ENCODE results near the gene MTM1. TPM values are rescaled to one million over a fixed set of nuclear protein-coding genes. Genes with fewer than 3 reads are reported as not detected.

Gene MTM1
- total RNA-seq, 3 donors from 2014 or later (not counting 1 experiment from before 2014, with no cell fraction given): 4.8 to 16.6 (median 6.1) TPM

GRCh38 chrX:150615356-150615755 lies 46.9 kb downstream of the MTM1 start:
- no peaks in the 10 kb centered on the region for H3K27me3 Mint-ChIP-seq (ENCODE audit: low read depth in 2 of 2)
- no peaks in the 10 kb centered on the region for H3K36me3 Mint-ChIP-seq
- TF ChIP-seq CTCF (IDR thresholded peaks at IDR 0.05): no peak
- H3K4me3 Mint-ChIP-seq: no peak overlapping the region
- DNase-seq (no peak), ATAC-seq (no peak)
- H3K4me3 ChIP-seq (ENCODE audit: low read length): no peak overlapping the region
- H3K36me3 ChIP-seq (ENCODE audit: control insufficient read depth, insufficient read depth, low read length): peaks cover 7% of the 10 kb centered on the region
- H3K27me3 ChIP-seq (ENCODE audit: control insufficient read depth, insufficient read depth, low read length): no peaks in the 10 kb centered on the region
- no peak overlapping the region for H3K27ac ChIP-seq (ENCODE audit: low read length)
- intact Hi-C loops (cut with micrococcal nuclease): no loop called here
- no peaks in the 10 kb centered on the region for H3K9me3 Mint-ChIP-seq
- H3K4me1 Mint-ChIP-seq: no peaks in the 10 kb centered on the region
- WGBS (ENCODE audit: insufficient coverage): no CpG with 5 or more reads among the region's 4 CpGs
- no peaks in the 10 kb centered on the region for H3K4me1 ChIP-seq (ENCODE audit: control insufficient read depth, insufficient read depth, low read length)
- H3K27ac Mint-ChIP-seq: no peak overlapping the region
- no peaks in the 10 kb centered on the region for H3K9me3 ChIP-seq (ENCODE audit: control insufficient read depth, insufficient read depth, low read length)

GRCh38 chrX:150616179-150616862 lies 47.9 kb downstream of the MTM1 start:
- Mint-ChIP-seq H3K9me3 (no peaks in the 10 kb centered on the region), H3K36me3 (no peaks in the 10 kb centered on the region), H3K27me3 (ENCODE audit: low read depth in 2 of 2) (no peaks in the 10 kb centered on the region), H3K4me1 (no peaks in the 10 kb centered on the region), H3K4me3 (no peak overlapping the region), H3K27ac (no peak overlapping the region)
- intact Hi-C loops (cut with micrococcal nuclease): no loop called here
- Histone ChIP-seq H3K4me1 (ENCODE audit: control insufficient read depth, insufficient read depth, low read length) (no peaks in the 10 kb centered on the region), H3K9me3 (ENCODE audit: control insufficient read depth, insufficient read depth, low read length) (no peaks in the 10 kb centered on the region), H3K27ac (ENCODE audit: low read length) (no peak overlapping the region), H3K4me3 (ENCODE audit: low read length) (no peak overlapping the region), H3K27me3 (ENCODE audit: control insufficient read depth, insufficient read depth, low read length) (no peaks in the 10 kb centered on the region), H3K36me3 (ENCODE audit: control insufficient read depth, insufficient read depth, low read length) (peaks cover 7% of the 10 kb centered on the region)
- 68% methylated on average over 3 of the region's 7 CpGs for WGBS (ENCODE audit: insufficient coverage)
- no peak for TF ChIP-seq CTCF (IDR thresholded peaks at IDR 0.05)
- ATAC-seq: no peak
- DNase-seq: no peak

GRCh38 chrX:150616863-150617198 lies 48.4 kb downstream of the MTM1 start:
- Mint-ChIP-seq H3K36me3 (no peaks in the 10 kb centered on the region), H3K27ac (no peak overlapping the region), H3K4me3 (no peak overlapping the region), H3K27me3 (ENCODE audit: low read depth in 2 of 2) (no peaks in the 10 kb centered on the region), H3K4me1 (no peaks in the 10 kb centered on the region), H3K9me3 (no peaks in the 10 kb centered on the region)
- no peaks in the 10 kb centered on the region for H3K27me3 ChIP-seq (ENCODE audit: control insufficient read depth, insufficient read depth, low read length)
- ATAC-seq (no peak), DNase-seq (no peak)
- peaks cover 10% of the 10 kb centered on the region for H3K36me3 ChIP-seq (ENCODE audit: control insufficient read depth, insufficient read depth, low read length)
- 89% methylated on average over 2 of the region's 2 CpGs for WGBS (ENCODE audit: insufficient coverage)
- H3K9me3 ChIP-seq (ENCODE audit: control insufficient read depth, insufficient read depth, low read length): no peaks in the 10 kb centered on the region
- intact Hi-C loops (cut with micrococcal nuclease): no loop called here
- H3K4me1 ChIP-seq (ENCODE audit: control insufficient read depth, insufficient read depth, low read length): no peaks in the 10 kb centered on the region
- TF ChIP-seq CTCF (IDR thresholded peaks at IDR 0.05): no peak
- no peak overlapping the region for H3K27ac ChIP-seq (ENCODE audit: low read length)
- H3K4me3 ChIP-seq (ENCODE audit: low read length): no peak overlapping the region

GRCh38 chrX:150621652-150622051 lies 53.2 kb downstream of the MTM1 start:
- H3K27ac ChIP-seq (ENCODE audit: low read length): no peak overlapping the region
- intact Hi-C loops (cut with micrococcal nuclease): no loop called here
- 89% methylated on average over 1 of the region's 2 CpGs for WGBS (ENCODE audit: insufficient coverage)
- no peak overlapping the region for H3K4me3 ChIP-seq (ENCODE audit: low read length)
- H3K4me1 ChIP-seq (ENCODE audit: control insufficient read depth, insufficient read depth, low read length): no peaks in the 10 kb centered on the region
- DNase-seq: no peak
- Mint-ChIP-seq H3K4me1 (no peaks in the 10 kb centered on the region), H3K27ac (no peak overlapping the region), H3K4me3 (no peak overlapping the region), H3K9me3 (no peaks in the 10 kb centered on the region), H3K27me3 (ENCODE audit: low read depth in 2 of 2) (no peaks in the 10 kb centered on the region), H3K36me3 (no peaks in the 10 kb centered on the region)
- H3K9me3 ChIP-seq (ENCODE audit: control insufficient read depth, insufficient read depth, low read length): no peaks in the 10 kb centered on the region
- no peak for TF ChIP-seq CTCF (IDR thresholded peaks at IDR 0.05)
- no peaks in the 10 kb centered on the region for H3K27me3 ChIP-seq (ENCODE audit: control insufficient read depth, insufficient read depth, low read length)
- H3K36me3 ChIP-seq (ENCODE audit: control insufficient read depth, insufficient read depth, low read length): peaks cover 7% of the 10 kb centered on the region
- ATAC-seq: no peak
